Nephron progenitor cell (in vitro differentiated cells): ENCODE results near the gene PPP1R3C.
A peak's percentile ranks its signal among the peaks of the same experiment; 100 is the strongest.

ENCODE experiments used
- DNase-seq: peaks from one replicate; pipeline ENCODE4 v3.0.0; 2021
- H3K27ac Mint-ChIP-seq: 2 replicates; pipeline ENCODE4 v1.8.0; 2021; ENCODE audit warnings: mild to moderate bottlenecking, moderate library complexity, mixed read lengths
- H3K27me3 Mint-ChIP-seq: 2 replicates; pipeline ENCODE4 v1.8.0; 2021; ENCODE audit warnings: mild to moderate bottlenecking, low read depth, mixed read lengths; ENCODE audit not compliant: poor library complexity
- H3K36me3 Mint-ChIP-seq: 2 replicates; pipeline ENCODE4 v1.8.0; 2021; ENCODE audit warnings: low read depth, mixed read lengths
- H3K4me1 Mint-ChIP-seq: 2 replicates; pipeline ENCODE4 v1.8.0; 2021; ENCODE audit warnings: mixed read lengths
- H3K4me3 Mint-ChIP-seq: 2 replicates; pipeline ENCODE4 v1.8.0; 2021; ENCODE audit warnings: mild to moderate bottlenecking, moderate library complexity, mixed read lengths
- H3K9me3 Mint-ChIP-seq: 2 replicates; pipeline ENCODE4 v1.8.0; 2021; ENCODE audit warnings: mild to moderate bottlenecking, moderate library complexity, mixed read lengths
- CTCF ChIP-seq: fragments of 200-600 bp; sonication (generic); IDR thresholded peaks from 2 replicates; pipeline ENCODE4 v1.5.0; 2021; ENCODE audit warnings: antibody characterized with exemption

PPP1R3C gene

GRCh38 chr10:91590142-91590903, 42.5 kb downstream of the PPP1R3C start:
- Mint-ChIP-seq H3K27me3 (no peaks in the 10 kb centered on the region), H3K4me3 (no peak overlapping the region), H3K27ac (no peak overlapping the region), H3K4me1 (peaks cover 65% of the 10 kb centered on the region), H3K9me3 (no peaks in the 10 kb centered on the region), H3K36me3 (no peaks in the 10 kb centered on the region)
- no peak for DNase-seq
- no peak for TF ChIP-seq CTCF

GRCh38 chr10:91589658-91590035, 43.2 kb downstream of the PPP1R3C start:
- H3K27ac Mint-ChIP-seq = peak overlapping the region; percentile 36

GRCh38 chr10:91589015-91589657, 43.7 kb downstream of the PPP1R3C start:
- Mint-ChIP-seq H3K27me3 (no peaks in the 10 kb centered on the region), H3K36me3 (no peaks in the 10 kb centered on the region), H3K9me3 (no peaks in the 10 kb centered on the region), H3K4me1 (peaks cover 65% of the 10 kb centered on the region), H3K27ac (peak overlapping the region; percentile 36), H3K4me3 (no peak overlapping the region)
- no peak for TF ChIP-seq CTCF
- peak; percentile 24 for DNase-seq

More at GRCh38 chr10:91589658-91590035, 43.2 kb downstream of the PPP1R3C start:
- TF ChIP-seq CTCF = no peak
- no peak for DNase-seq
- Mint-ChIP-seq H3K9me3 (no peaks in the 10 kb centered on the region), H3K4me3 (no peak overlapping the region), H3K27me3 (no peaks in the 10 kb centered on the region), H3K4me1 (peaks cover 65% of the 10 kb centered on the region), H3K36me3 (no peaks in the 10 kb centered on the region)

GRCh38 chr10:91587710-91588638, 44.9 kb downstream of the PPP1R3C start:
- Mint-ChIP-seq H3K9me3 (no peaks in the 10 kb centered on the region), H3K4me3 (no peak overlapping the region), H3K27ac (peak overlapping the region; percentile 68), H3K4me1 (peaks cover 54% of the 10 kb centered on the region), H3K27me3 (peaks cover 2% of the 10 kb centered on the region), H3K36me3 (no peaks in the 10 kb centered on the region)
- TF ChIP-seq CTCF = no peak
- DNase-seq = no peak

- Mint-ChIP-seq H3K36me3 (no peaks in the 10 kb centered on the region), H3K27me3 (peaks cover 9% of the 10 kb centered on the region), H3K9me3 (peaks cover 7% of the 10 kb centered on the region), H3K27ac (no peak overlapping the region), H3K4me3 (no peak overlapping the region), H3K4me1 (no peaks in the 10 kb centered on the region)
- DNase-seq = no peak
- no peak for TF ChIP-seq CTCF
These were observed 50.7 kb downstream of the PPP1R3C start for GRCh38 chr10:91582153-91582554.
